ENCODE measurements around the gene CHST15. TPM values are rescaled to one million over a fixed set of nuclear protein-coding genes. Genes with fewer than 3 reads are reported as not detected.

The CHST15 gene
- total and polyA plus RNA-seq, 8 donors = 4.8 to 17.3 (median 12.4) TPM

- Histone ChIP-seq H3K27ac (no peak overlapping the region), H3K27me3 (no peaks in the 10 kb centered on the region), H3K9me3 (no peaks in the 10 kb centered on the region), H3K36me3 (no peaks in the 10 kb centered on the region), H3K4me3 (no peak overlapping the region), H3K4me1 (peaks cover 0 to 16% (median 7%) of the 10 kb centered on the region in 3 donors)
- intact Hi-C loops (cut with DNase I) = no loop called here
- DNase-seq (peak in 3 of 6 donors; percentile 29 to 57 (median 37)), ATAC-seq (peak in 2 of 4 donors; percentile 46 to 62), FAIRE-seq (no peak)
- WGBS, 2 donors = 43% methylated on average over 6 of the region's 6 CpGs
- TF ChIP-seq CTCF (IDR thresholded peaks at IDR 0.05) = no peak
Observed at GRCh38 chr10:124060148-124060720, 33.2 kb downstream of the CHST15 start.

- FAIRE-seq (no peak), DNase-seq (peak in 1 of 6 donors; percentile 25), ATAC-seq (no peak)
- TF ChIP-seq CTCF (IDR thresholded peaks at IDR 0.05) = no peak
- intact Hi-C loops (cut with DNase I) = no loop called here
- Histone ChIP-seq H3K27me3 (no peaks in the 10 kb centered on the region), H3K9me3 (no peaks in the 10 kb centered on the region), H3K4me3 (no peak overlapping the region), H3K27ac (no peak overlapping the region), H3K4me1 (peaks cover 0 to 16% (median 7%) of the 10 kb centered on the region in 3 donors), H3K36me3 (no peaks in the 10 kb centered on the region)
- WGBS, 2 donors = 68 to 69% methylated on average over 12 of the region's 12 CpGs
Observed at GRCh38 chr10:124059551-124059950, 33.8 kb downstream of the CHST15 start.

- no peak for ATAC-seq
- Histone ChIP-seq H3K27me3 (no peaks in the 10 kb centered on the region), H3K4me3 (no peak overlapping the region), H3K4me1 (peaks cover 0 to 6% (median 2%) of the 10 kb centered on the region in 3 donors), H3K36me3 (no peaks in the 10 kb centered on the region), H3K9me3 (no peaks in the 10 kb centered on the region), H3K27ac (no peak overlapping the region)
- WGBS, 2 donors = 79 to 81% methylated on average over 8 of the region's 8 CpGs
- no peak for FAIRE-seq
- no peak for TF ChIP-seq CTCF (IDR thresholded peaks at IDR 0.05)
- DNase-seq = peak in 1 of 6 donors; percentile 22
- intact Hi-C loops (cut with DNase I) = no loop called here
Observed at GRCh38 chr10:124058346-124059003, 34.9 kb downstream of the CHST15 start.

GRCh38 chr10:124057601-124058000 lies 35.8 kb downstream of the CHST15 start:
- ATAC-seq = no peak
- intact Hi-C loops (cut with DNase I) = no loop called here
- 55 to 63% methylated on average over 6 of the region's 6 CpGs for WGBS, 2 donors
- no peaks in the 10 kb centered on the region for H3K9me3 ChIP-seq
- H3K36me3 ChIP-seq = no peaks in the 10 kb centered on the region
- H3K4me3 ChIP-seq = no peak overlapping the region
- FAIRE-seq = no peak
- H3K27ac ChIP-seq = no peak overlapping the region
- no peak for TF ChIP-seq CTCF (IDR thresholded peaks at IDR 0.05)
- no peaks in the 10 kb centered on the region for H3K27me3 ChIP-seq
- H3K4me1 ChIP-seq = no peaks in the 10 kb centered on the region
- DNase-seq = no peak
